Muscle layer of duodenum (tissue), 2 donors: ENCODE results near the gene OR1I1.

Source experiments
- H3K27ac ChIP-seq: one replicate; pipeline ENCODE4 v1.7.0; 2013; ENCODE audit warnings: mild to moderate bottlenecking, low read length
- H3K27me3 ChIP-seq: one replicate; pipeline ENCODE4 v1.7.0; 2013; ENCODE audit warnings: low read depth, mild to moderate bottlenecking, control low read depth, low read length
- H3K36me3 ChIP-seq, 2 donors: one replicate each; pipeline ENCODE4 v1.7.0; 2013; ENCODE audit warnings: low read length in 2 of 2, control low read depth in 1 of 2, mild to moderate bottlenecking in 1 of 2; ENCODE audit not compliant: insufficient read depth in 2 of 2, control insufficient read depth in 1 of 2
- H3K4me1 ChIP-seq, 2 donors: one replicate each; pipeline ENCODE4 v1.7.0; 2013; ENCODE audit warnings: low read length in 2 of 2, mild to moderate bottlenecking in 2 of 2, control low read depth in 1 of 2, moderate library complexity in 1 of 2; ENCODE audit not compliant: insufficient read depth in 2 of 2, control insufficient read depth in 1 of 2
- H3K4me3 ChIP-seq, 2 donors: one replicate each; pipeline ENCODE4 v1.7.0; 2013; ENCODE audit warnings: low read length in 2 of 2, low read depth in 1 of 2, mild to moderate bottlenecking in 1 of 2
- H3K9me3 ChIP-seq, 2 donors: one replicate each; pipeline ENCODE4 v1.7.0; 2013; ENCODE audit warnings: low read length in 2 of 2, control low read depth in 1 of 2, mild to moderate bottlenecking in 1 of 2; ENCODE audit not compliant: control insufficient read depth in 1 of 2
- donor health status: healthy.

The OR1I1 gene

GRCh38 chr19:15099017-15099582, 17.1 kb downstream of the OR1I1 start:
- Histone ChIP-seq H3K4me1 (no peaks in the 10 kb centered on the region), H3K27me3 (no peaks in the 10 kb centered on the region), H3K4me3 (no peak overlapping the region), H3K27ac (no peak overlapping the region), H3K9me3 (peaks cover 0 to 5% of the 10 kb centered on the region in 2 donors), H3K36me3 (no peaks in the 10 kb centered on the region)

GRCh38 chr19:15101479-15102082, 19.6 kb downstream of the OR1I1 start:
- H3K4me1 ChIP-seq: no peaks in the 10 kb centered on the region
- no peaks in the 10 kb centered on the region for H3K36me3 ChIP-seq
- H3K27me3 ChIP-seq: no peaks in the 10 kb centered on the region
- no peak overlapping the region for H3K4me3 ChIP-seq
- peaks cover 5 to 8% of the 10 kb centered on the region in 2 donors for H3K9me3 ChIP-seq
- no peak overlapping the region for H3K27ac ChIP-seq

GRCh38 chr19:15104003-15104402, 22.0 kb downstream of the OR1I1 start:
- no peak overlapping the region for H3K4me3 ChIP-seq
- peaks cover 5 to 8% of the 10 kb centered on the region in 2 donors for H3K9me3 ChIP-seq
- peaks cover 0 to 10% of the 10 kb centered on the region in 2 donors for H3K4me1 ChIP-seq
- no peak overlapping the region for H3K27ac ChIP-seq
- H3K27me3 ChIP-seq: no peaks in the 10 kb centered on the region
- H3K36me3 ChIP-seq: no peaks in the 10 kb centered on the region

DNA sequence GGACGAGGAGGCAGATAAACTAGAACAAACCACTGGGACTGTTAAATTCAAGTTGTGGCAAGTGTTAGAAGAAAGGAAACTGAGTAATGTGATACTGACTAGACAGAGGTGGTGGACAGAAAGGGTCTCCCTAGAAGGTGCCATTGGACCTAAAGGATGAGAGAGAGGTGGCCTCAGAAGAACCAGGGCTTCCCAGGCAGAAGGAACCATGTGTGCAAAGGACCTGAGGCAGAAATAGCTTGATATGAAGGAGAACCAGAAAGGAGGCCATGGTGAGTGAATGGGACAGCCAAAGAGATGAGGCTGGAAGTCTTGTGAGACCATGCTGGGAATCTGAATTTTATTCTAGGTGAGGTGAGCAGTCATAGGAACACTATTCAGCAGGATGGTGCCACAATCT, 22.4 kb downstream of the OR1I1 start:
- H3K27me3 ChIP-seq: no peaks in the 10 kb centered on the region
- H3K27ac ChIP-seq: no peak overlapping the region
- peaks cover 5 to 8% of the 10 kb centered on the region in 2 donors for H3K9me3 ChIP-seq
- H3K4me3 ChIP-seq: no peak overlapping the region
- no peaks in the 10 kb centered on the region for H3K36me3 ChIP-seq
- H3K4me1 ChIP-seq: peaks cover 0 to 10% of the 10 kb centered on the region in 2 donors

DNA sequence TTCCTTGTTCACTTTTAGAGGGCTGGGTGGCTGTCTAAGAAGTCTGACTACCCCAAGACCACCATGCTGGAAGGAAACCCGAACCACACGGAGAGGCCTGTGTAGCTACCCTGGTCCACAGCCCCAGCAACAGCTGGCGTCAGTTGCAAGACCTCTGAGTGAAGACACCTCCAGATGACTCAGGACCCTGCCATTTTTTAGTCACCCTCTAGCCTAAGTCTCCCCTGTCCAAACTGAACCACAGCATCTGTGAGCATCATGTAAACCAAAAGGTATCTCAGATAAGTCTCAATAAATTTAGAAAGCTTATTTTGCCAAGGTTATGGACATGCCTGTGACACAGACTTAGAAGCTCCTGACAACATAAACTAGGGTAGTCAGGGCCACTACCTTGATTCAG, 23.0 kb downstream of the OR1I1 start:
- peaks cover 0 to 3% of the 10 kb centered on the region in 2 donors for H3K36me3 ChIP-seq
- no peak overlapping the region for H3K4me3 ChIP-seq
- H3K4me1 ChIP-seq: peaks cover 0 to 10% of the 10 kb centered on the region in 2 donors
- no peaks in the 10 kb centered on the region for H3K27me3 ChIP-seq
- no peak overlapping the region for H3K27ac ChIP-seq
- peaks cover 5 to 8% of the 10 kb centered on the region in 2 donors for H3K9me3 ChIP-seq

GRCh38 chr19:15107061-15108010, 25.3 kb downstream of the OR1I1 start, which contains the start of gene SYDE1:
Gene SYDE1 (plus strand): TSS chr19:15107401. CDS start chr19:15107434, 33 bp downstream.
- Histone ChIP-seq H3K9me3 (peaks cover 5 to 8% of the 10 kb centered on the region in 2 donors), H3K27ac (peak within 1 kb of the TSS; percentile 75), H3K4me1 (peaks cover 0 to 10% of the 10 kb centered on the region in 2 donors), H3K4me3 (peak within 1 kb of the TSS; percentile 67 to 73), H3K27me3 (no peaks in the 10 kb centered on the region), H3K36me3 (peaks cover 2 to 26% of the 10 kb centered on the region in 2 donors)

- peaks cover 0 to 10% of the 10 kb centered on the region in 2 donors for H3K4me1 ChIP-seq
- H3K27ac ChIP-seq: peak overlapping the region; percentile 75
- H3K9me3 ChIP-seq: peaks cover 5 to 8% of the 10 kb centered on the region in 2 donors
- H3K27me3 ChIP-seq: no peaks in the 10 kb centered on the region
- H3K36me3 ChIP-seq: peaks cover 3 to 32% of the 10 kb centered on the region in 2 donors
- H3K4me3 ChIP-seq: peak overlapping the region; percentile 67 to 73
These were observed 26.3 kb downstream of the OR1I1 start for GRCh38 chr19:15108145-15108844.

DNA sequence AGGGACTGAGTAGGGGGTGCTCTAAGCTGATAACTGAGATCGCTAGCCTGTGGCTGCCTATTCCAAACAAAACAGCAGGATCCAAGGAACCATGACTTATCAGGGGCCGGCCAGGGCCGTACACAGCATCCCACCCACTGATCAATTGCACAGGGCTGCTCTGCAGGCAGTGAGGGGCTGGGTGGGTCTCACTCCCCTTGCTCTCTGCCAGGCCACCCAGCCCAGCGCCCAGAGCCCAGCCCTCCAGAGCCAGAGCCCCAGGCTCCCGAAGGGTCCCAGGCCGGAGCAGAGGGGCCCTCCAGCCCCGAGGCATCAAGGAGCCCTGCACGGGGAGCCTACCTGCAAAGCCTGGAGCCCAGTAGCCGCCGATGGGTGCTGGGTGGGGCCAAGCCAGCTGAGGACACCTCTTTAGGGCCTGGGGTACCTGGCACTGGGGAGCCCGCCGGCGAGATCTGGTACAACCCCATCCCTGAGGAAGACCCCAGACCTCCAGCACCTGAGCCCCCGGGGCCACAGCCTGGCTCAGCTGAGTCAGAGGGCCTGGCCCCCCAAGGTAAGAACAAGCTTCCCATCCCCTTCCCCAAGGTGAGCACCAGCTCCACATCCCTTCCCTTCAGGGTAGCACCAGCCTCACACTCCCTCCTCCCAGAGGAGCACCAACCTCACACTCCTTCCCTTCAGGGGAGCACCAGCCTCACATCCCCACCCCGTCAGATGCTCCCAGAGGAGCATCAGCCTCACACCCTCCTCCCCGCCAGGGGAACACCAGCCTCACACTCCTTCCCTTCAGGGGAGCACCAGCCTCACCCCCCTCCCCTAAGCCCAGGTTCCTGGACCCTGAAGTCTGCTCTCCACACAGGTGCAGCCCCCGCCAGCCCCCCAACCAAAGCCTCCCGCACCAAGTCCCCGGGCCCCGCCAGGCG, 27.1 kb downstream of the OR1I1 start:
- Histone ChIP-seq H3K36me3 (peaks cover 8 to 41% of the 10 kb centered on the region in 2 donors), H3K27ac (no peak overlapping the region)

DNA sequence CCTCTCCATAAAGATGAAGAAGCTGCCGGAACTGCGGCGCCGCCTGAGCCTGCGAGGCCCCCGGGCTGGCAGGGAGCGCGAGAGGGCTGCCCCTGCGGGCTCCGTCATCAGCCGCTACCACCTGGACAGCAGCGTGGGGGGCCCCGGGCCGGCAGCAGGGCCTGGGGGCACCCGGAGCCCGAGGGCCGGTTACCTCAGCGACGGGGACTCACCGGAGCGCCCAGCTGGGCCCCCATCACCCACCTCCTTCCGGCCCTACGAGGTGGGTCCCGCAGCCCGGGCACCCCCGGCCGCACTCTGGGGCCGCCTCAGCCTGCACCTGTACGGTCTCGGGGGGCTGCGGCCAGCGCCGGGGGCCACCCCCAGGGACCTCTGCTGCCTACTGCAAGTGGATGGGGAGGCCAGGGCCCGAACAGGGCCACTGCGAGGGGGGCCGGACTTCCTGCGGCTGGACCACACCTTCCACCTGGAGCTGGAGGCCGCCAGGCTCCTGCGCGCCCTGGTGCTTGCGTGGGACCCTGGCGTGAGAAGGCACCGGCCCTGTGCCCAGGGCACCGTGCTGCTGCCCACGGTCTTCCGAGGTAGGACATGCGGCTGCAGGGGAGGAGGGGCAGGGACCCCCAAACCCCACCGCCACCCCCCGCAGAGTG, 27.9 kb downstream of the OR1I1 start:
- Histone ChIP-seq H3K36me3 (peaks cover 12 to 46% of the 10 kb centered on the region in 2 donors), H3K4me1 (peaks cover 0 to 17% of the 10 kb centered on the region in 2 donors)

More for the DNA sequence above, 27.1 kb downstream of the OR1I1 start:
- Histone ChIP-seq H3K27me3 (no peaks in the 10 kb centered on the region), H3K9me3 (peaks cover 3 to 5% of the 10 kb centered on the region in 2 donors), H3K4me3 (no peak overlapping the region), H3K4me1 (peaks cover 0 to 10% of the 10 kb centered on the region in 2 donors)

GRCh38 chr19:15110418-15110815, 28.4 kb downstream of the OR1I1 start:
- H3K4me1 ChIP-seq: peaks cover 0 to 22% of the 10 kb centered on the region in 2 donors
- H3K4me3 ChIP-seq: no peak overlapping the region
- H3K36me3 ChIP-seq: peaks cover 13 to 51% of the 10 kb centered on the region in 2 donors
- H3K27me3 ChIP-seq: no peaks in the 10 kb centered on the region
- H3K9me3 ChIP-seq: no peaks in the 10 kb centered on the region
- H3K27ac ChIP-seq: no peak overlapping the region

More for the DNA sequence above, 27.9 kb downstream of the OR1I1 start:
- Histone ChIP-seq H3K27ac (no peak overlapping the region), H3K9me3 (no peaks in the 10 kb centered on the region), H3K27me3 (no peaks in the 10 kb centered on the region), H3K4me3 (no peak overlapping the region)
